Smooth muscle cell (in vitro differentiated cells): ENCODE results near the gene ATF7. TPM values are rescaled to one million over a fixed set of nuclear protein-coding genes. Genes with fewer than 3 reads are reported as not detected.

Source experiments
- DNase-seq: peaks from one replicate; lab custom pipeline; 2025; ENCODE audit not compliant: unreplicated experiment; lab: John Stamatoyannopoulos, UW
- H2AFZ ChIP-seq: fragments of 200-600 bp; sonication (generic); 2 replicates; pipeline ENCODE4 v1.6.0; 2016; ENCODE audit warnings: antibody characterized with exemption, low read depth, mild to moderate bottlenecking
- H3F3A ChIP-seq: fragments of 200-600 bp; sonication (generic); 2 replicates; pipeline ENCODE4 v1.6.0; 2017; ENCODE audit warnings: antibody characterized with exemption, low read depth
- H3K27ac ChIP-seq: fragments of 200-600 bp; sonication (generic); 2 replicates; pipeline ENCODE4 v1.5.1; 2016; ENCODE audit warnings: low read depth, mild to moderate bottlenecking
- H3K27me3 ChIP-seq: fragments of 200-600 bp; sonication (generic); 2 replicates; pipeline ENCODE4 v1.6.1; 2016; ENCODE audit warnings: low read depth, mild to moderate bottlenecking
- H3K36me3 ChIP-seq: fragments of 200-600 bp; sonication (generic); 2 replicates; pipeline ENCODE4 v1.5.1; 2016; ENCODE audit warnings: low read depth
- H3K4me1 ChIP-seq: fragments of 200-600 bp; sonication (generic); 2 replicates; pipeline ENCODE4 v1.5.1; 2016; ENCODE audit warnings: low read depth
- H3K4me2 ChIP-seq: fragments of 200-600 bp; sonication (generic); 2 replicates; pipeline ENCODE4 v1.6.0; 2016; ENCODE audit warnings: mild to moderate bottlenecking
- H3K4me3 ChIP-seq: fragments of 200-600 bp; sonication (generic); 2 replicates; pipeline ENCODE4 v1.5.1; 2016; ENCODE audit warnings: mild to moderate bottlenecking
- H3K79me2 ChIP-seq: fragments of 200-600 bp; sonication (generic); 2 replicates; pipeline ENCODE4 v1.6.0; 2016; ENCODE audit warnings: low read depth, mild to moderate bottlenecking
- H3K9ac ChIP-seq: fragments of 200-600 bp; sonication (generic); 2 replicates; pipeline ENCODE4 v1.6.0; 2016; ENCODE audit warnings: low read depth
- H3K9me3 ChIP-seq: fragments of 200-600 bp; sonication (generic); replicated peaks from 2 replicates; pipeline ENCODE4 v1.5.1; 2016; ENCODE audit warnings: low read depth
- H4K20me1 ChIP-seq: fragments of 200-600 bp; sonication (generic); 2 replicates; pipeline ENCODE4 v1.6.0; 2016; ENCODE audit warnings: low read depth
- CTCF ChIP-seq: fragments of 200-600 bp; sonication (generic); IDR thresholded peaks from 2 replicates; pipeline ENCODE4 v1.5.1; 2017; ENCODE audit warnings: borderline replicate concordance, mild to moderate bottlenecking, antibody characterized with exemption; ENCODE audit not compliant: insufficient read depth, poor library complexity, severe bottlenecking
- WGBS: methylation state at CpG from one replicate; pipeline ENCODE4 v1.1.7; 2016; ENCODE audit warnings: low lambda C conversion rate; 5-methylcytosine and 5-hydroxymethylcytosine counted together
- polyA plus RNA-seq: library from polyadenylated mRNA; unstranded; fragments of >200 nt; fragmentation: Nextera tagmentation; extraction: Ambion mirVana; gene quantifications from 2 replicates; pipeline ENCODE4 v1.2.1, GENCODE V29; 2016
- small RNA-seq: library from RNA; depleted of rRNA; stranded (forward); fragments of <200 nt; gene quantifications from one replicate; pipeline ENCODE3, GENCODE V24; 2014
- total RNA-seq: library from RNA; depleted of rRNA; stranded (reverse); fragments of >200 nt; gene quantifications from 2 replicates; pipeline ENCODE4 v1.2.3, GENCODE V29; 2014

The ATF7 gene
- total and polyA plus RNA-seq, 2 experiments from 2014 or later = 15.2 to 28.5 TPM

- Histone ChIP-seq H3K9me3 (no peaks in the 10 kb centered on the region), H4K20me1 (peaks cover 100% of the 10 kb centered on the region), H3K4me3 (no peak overlapping the region), H2AFZ (no peak overlapping the region), H3K4me2 (no peak overlapping the region), H3K27me3 (no peaks in the 10 kb centered on the region), H3K36me3 (peaks cover 78% of the 10 kb centered on the region), H3K9ac (no peak overlapping the region), H3F3A (peaks cover 47% of the 10 kb centered on the region), H3K27ac (no peak overlapping the region), H3K79me2 (peaks cover 100% of the 10 kb centered on the region), H3K4me1 (peaks cover 40% of the 10 kb centered on the region)
- WGBS = 98% methylated on average over 8 of the region's 8 CpGs
- no peak for TF ChIP-seq CTCF
- DNase-seq = no peak
Observed at GRCh38 chr12:53461591-53461990, 164.6 kb downstream of the ATF7 start.

GRCh38 chr12:53461059-53461458, 165.1 kb downstream of the ATF7 start:
- 86% methylated on average over 3 of the region's 3 CpGs for whole genome bisulfite sequencing
- no peak for TF ChIP-seq CTCF
- H3K79me2 ChIP-seq = peaks cover 100% of the 10 kb centered on the region
- no peaks in the 10 kb centered on the region for H3K9me3 ChIP-seq
- H3K4me3 ChIP-seq = no peak overlapping the region
- no peak overlapping the region for H2AFZ ChIP-seq
- peaks cover 40% of the 10 kb centered on the region for H3K4me1 ChIP-seq
- no peak overlapping the region for H3K4me2 ChIP-seq
- peaks cover 76% of the 10 kb centered on the region for H3K36me3 ChIP-seq
- H3F3A ChIP-seq = peaks cover 42% of the 10 kb centered on the region
- H3K27me3 ChIP-seq = no peaks in the 10 kb centered on the region
- peaks cover 100% of the 10 kb centered on the region for H4K20me1 ChIP-seq
- peak overlapping the region; percentile 50 for H3K27ac ChIP-seq
- DNase-seq = no peak
- no peak overlapping the region for H3K9ac ChIP-seq

GRCh38 chr12:53459097-53459496, 167.1 kb downstream of the ATF7 start:
- peaks cover 100% of the 10 kb centered on the region for H4K20me1 ChIP-seq
- no peaks in the 10 kb centered on the region for H3K27me3 ChIP-seq
- no peak for TF ChIP-seq CTCF
- no peak overlapping the region for H3K4me2 ChIP-seq
- H3K9me3 ChIP-seq = no peaks in the 10 kb centered on the region
- H3K79me2 ChIP-seq = peaks cover 100% of the 10 kb centered on the region
- peak overlapping the region; percentile 21 for H3K27ac ChIP-seq
- peaks cover 46% of the 10 kb centered on the region for H3F3A ChIP-seq
- WGBS = 97% methylated on average over 4 of the region's 4 CpGs
- no peak overlapping the region for H2AFZ ChIP-seq
- peaks cover 75% of the 10 kb centered on the region for H3K36me3 ChIP-seq
- H3K4me1 ChIP-seq = peaks cover 46% of the 10 kb centered on the region
- no peak overlapping the region for H3K9ac ChIP-seq
- no peak overlapping the region for H3K4me3 ChIP-seq
- no peak for DNase-seq

Small RNA genes lying within 50 kb of the gene (small RNA-seq; reads per million reads assigned to genes)
- gene AC023509.3 = 0.26 reads per million, percentile 2 among the genes with 10 or more reads in this experiment

Other genes starting within 250 kb of the ATF7 start
- gene SP1, start 246.2 kb downstream of the ATF7 start, total RNA-seq = 48.6 and 51.5 TPM in 2 replicates
- gene SP1, start 246.2 kb downstream of the ATF7 start, polyA plus RNA-seq = 10.1 and 10.2 TPM in 2 replicates
- not detected in 2 replicates for gene AMHR2, start 202.5 kb downstream of the ATF7 start, total RNA-seq
- gene AMHR2, start 202.5 kb downstream of the ATF7 start, polyA plus RNA-seq = 0.49 TPM in 1 of 2 replicates, not detected in the other
- 45.7 and 65.3 TPM in 2 replicates for gene PRR13, start 184.6 kb downstream of the ATF7 start, total RNA-seq
- gene PRR13, start 184.6 kb downstream of the ATF7 start, polyA plus RNA-seq = 176 and 181 TPM in 2 replicates
- gene PCBP2, start 174.3 kb downstream of the ATF7 start, total RNA-seq = 229 and 306 TPM in 2 replicates
- gene PCBP2, start 174.3 kb downstream of the ATF7 start, polyA plus RNA-seq = 90.8 and 128 TPM in 2 replicates
- 11.9 and 34.6 TPM in 2 replicates for gene MAP3K12, start 126.9 kb downstream of the ATF7 start, total RNA-seq
- 15.1 and 25.3 TPM in 2 replicates for gene MAP3K12, start 126.9 kb downstream of the ATF7 start, polyA plus RNA-seq
- gene TARBP2, start 125.1 kb downstream of the ATF7 start, total RNA-seq = 21.3 and 31.8 TPM in 2 replicates
- 47.5 and 60.3 TPM in 2 replicates for gene TARBP2, start 125.1 kb downstream of the ATF7 start, polyA plus RNA-seq
- not detected in 2 replicates for gene NPFF, start 118.9 kb downstream of the ATF7 start, total RNA-seq
- 0.38 and 2.6 TPM in 2 replicates for gene NPFF, start 118.9 kb downstream of the ATF7 start, polyA plus RNA-seq
- 238 and 261 TPM in 2 replicates for gene ATP5MC2, start 49.7 kb upstream of the ATF7 start, total RNA-seq
- gene ATP5MC2, start 49.7 kb upstream of the ATF7 start, polyA plus RNA-seq = 312 and 320 TPM in 2 replicates
- 52.0 and 56.6 TPM in 2 replicates for gene CALCOCO1, start 101.1 kb upstream of the ATF7 start, total RNA-seq
- 46.5 and 59.5 TPM in 2 replicates for gene CALCOCO1, start 101.1 kb upstream of the ATF7 start, polyA plus RNA-seq
- gene CISTR, start 125.6 kb upstream of the ATF7 start, total RNA-seq = not detected in 2 replicates
- not detected in 2 replicates for gene CISTR, start 125.6 kb upstream of the ATF7 start, polyA plus RNA-seq